H9 (cell line): ENCODE results near the gene OGG1. TPM values are rescaled to one million over a fixed set of nuclear protein-coding genes. Genes with fewer than 3 reads are reported as not detected.

Experiments used
- DNase-seq: peaks from one replicate; pipeline ENCODE4 v3.0.0-alpha.2; 2017
- H2AFZ ChIP-seq: one replicate; pipeline ENCODE4 v1.6.1; 2013; ENCODE audit warnings: mild to moderate bottlenecking, low read length, control low read depth, moderate library complexity
- H2AK5ac ChIP-seq: 2 replicates; pipeline ENCODE4 v1.6.1; 2013; ENCODE audit warnings: low read length, control low read depth, mixed read lengths; ENCODE audit not compliant: insufficient read length
- H2BK120ac ChIP-seq: one replicate; pipeline ENCODE4 v1.6.1; 2013; ENCODE audit warnings: low read depth, mild to moderate bottlenecking, low read length, control low read depth, inconsistent platforms; ENCODE audit not compliant: poor library complexity, severe bottlenecking
- H2BK12ac ChIP-seq: 2 replicates; pipeline ENCODE4 v1.6.1; 2013; ENCODE audit warnings: low read length, control low read depth, mixed read lengths, low read depth; ENCODE audit not compliant: insufficient read length
- H2BK15ac ChIP-seq: 2 replicates; pipeline ENCODE4 v1.6.1; 2013; ENCODE audit warnings: low read depth, low read length, control low read depth
- H2BK20ac ChIP-seq: one replicate; pipeline ENCODE4 v1.6.1; 2013; ENCODE audit warnings: low read depth, mild to moderate bottlenecking, low read length, control low read depth, inconsistent platforms; ENCODE audit not compliant: poor library complexity, severe bottlenecking
- H2BK5ac ChIP-seq: 2 replicates; pipeline ENCODE4 v1.6.1; 2013; ENCODE audit warnings: low read length, control low read depth, mixed read lengths; ENCODE audit not compliant: insufficient read length
- H3K14ac ChIP-seq: 2 replicates; pipeline ENCODE4 v1.6.1; 2013; ENCODE audit warnings: low read length, control low read depth; ENCODE audit not compliant: insufficient read depth
- H3K18ac ChIP-seq: 2 replicates; pipeline ENCODE4 v1.6.1; 2013; ENCODE audit warnings: low read depth, mild to moderate bottlenecking, mixed read lengths, low read length, control low read depth; ENCODE audit not compliant: insufficient read length
- H3K23ac ChIP-seq: 2 replicates; pipeline ENCODE4 v1.6.1; 2013; ENCODE audit warnings: low read length, control low read depth, mixed read lengths, low read depth; ENCODE audit not compliant: insufficient read length
- H3K23me2 ChIP-seq: 2 replicates; pipeline ENCODE4 v1.6.1; 2013; ENCODE audit warnings: low read depth, mild to moderate bottlenecking, mixed read lengths, low read length, control low read depth; ENCODE audit not compliant: insufficient read length, poor library complexity, severe bottlenecking
- H3K27ac ChIP-seq: 2 replicates; pipeline ENCODE4 v1.5.1; 2013; ENCODE audit warnings: low read length, control low read depth, mixed read lengths, low read depth; ENCODE audit not compliant: insufficient read length
- H3K27me3 ChIP-seq: 2 replicates; pipeline ENCODE4 v1.6.1; 2013; ENCODE audit warnings: low read length, control low read depth, inconsistent platforms; ENCODE audit not compliant: insufficient read depth
- H3K4ac ChIP-seq: 2 replicates; pipeline ENCODE4 v1.6.1; 2013; ENCODE audit warnings: low read depth, mild to moderate bottlenecking, control low read depth, inconsistent platforms, low read length, moderate library complexity
- H3K4me1 ChIP-seq: 2 replicates; pipeline ENCODE4 v1.6.1; 2013; ENCODE audit warnings: low read length, control low read depth, inconsistent platforms; ENCODE audit not compliant: insufficient read depth
- H3K4me2 ChIP-seq: 2 replicates; pipeline ENCODE4 v1.6.1; 2013; ENCODE audit warnings: low read length, control low read depth, mixed read lengths; ENCODE audit not compliant: insufficient read length, insufficient read depth
- H3K56ac ChIP-seq: 2 replicates; pipeline ENCODE4 v1.6.1; 2013; ENCODE audit warnings: low read depth, mild to moderate bottlenecking, mixed read lengths, low read length, control low read depth; ENCODE audit not compliant: insufficient read length
- H3K79me1 ChIP-seq: 2 replicates; pipeline ENCODE4 v1.6.1; 2013; ENCODE audit warnings: low read depth, mild to moderate bottlenecking, moderate library complexity, low read length, control low read depth, inconsistent platforms; ENCODE audit not compliant: insufficient read depth, poor library complexity, severe bottlenecking
- H3K79me2 ChIP-seq: 2 replicates; pipeline ENCODE4 v1.6.1; 2013; ENCODE audit warnings: low read length, control low read depth, inconsistent platforms; ENCODE audit not compliant: insufficient read depth
- H3K9ac ChIP-seq: 2 replicates; pipeline ENCODE4 v1.6.1; 2013; ENCODE audit warnings: low read length, control low read depth, mixed read lengths; ENCODE audit not compliant: insufficient read length; ENCODE audit errors: extremely low read depth
- H3K9me3 ChIP-seq: one replicate; pipeline ENCODE4 v1.6.1; 2013; ENCODE audit warnings: low read depth, low read length, inconsistent platforms; ENCODE audit not compliant: control insufficient read depth
- H3T11ph ChIP-seq: one replicate; pipeline ENCODE4 v1.6.1; 2013; ENCODE audit warnings: mild to moderate bottlenecking, low read length, control low read depth, inconsistent platforms
- H4K20me1 ChIP-seq: one replicate; pipeline ENCODE4 v1.6.1; 2013; ENCODE audit not compliant: control insufficient read depth, insufficient read length, insufficient read depth
- H4K5ac ChIP-seq: 2 replicates; pipeline ENCODE4 v1.6.1; 2013; ENCODE audit warnings: low read depth, mild to moderate bottlenecking, mixed read lengths, low read length, control low read depth; ENCODE audit not compliant: insufficient read length
- H4K8ac ChIP-seq: replicated peaks from 2 replicates; pipeline ENCODE4 v1.6.1; 2013; ENCODE audit warnings: low read length, control low read depth, mixed read lengths, low read depth; ENCODE audit not compliant: insufficient read length
- H4K91ac ChIP-seq: 2 replicates; pipeline ENCODE4 v1.6.1; 2013; ENCODE audit warnings: low read depth, mild to moderate bottlenecking, moderate library complexity, mixed read lengths, low read length, control low read depth; ENCODE audit not compliant: insufficient read length
- H3K27ac Mint-ChIP-seq, 3 experiments: 2 replicates in 2 of 3; 3 replicates in 1 of 3; pipeline ENCODE4 v1.8.0; 2020 to 2021; ENCODE audit warnings: mixed read lengths in 3 of 3, mild to moderate bottlenecking in 1 of 3, moderate library complexity in 1 of 3
- H3K27me3 Mint-ChIP-seq: 2 replicates; pipeline ENCODE4 v1.8.0; 2021; ENCODE audit warnings: low read depth, mild to moderate bottlenecking, moderate library complexity, mixed read lengths
- H3K36me3 Mint-ChIP-seq, 3 experiments: 2 replicates in 2 of 3; 3 replicates in 1 of 3; pipeline ENCODE4 v1.8.0; 2020 to 2021; ENCODE audit warnings: low read depth in 3 of 3, mixed read lengths in 3 of 3; ENCODE audit not compliant: insufficient read depth in 1 of 3
- H3K4me1 Mint-ChIP-seq, 2 experiments: 2 replicates each; pipeline ENCODE4 v1.8.0; 2020; ENCODE audit warnings: mixed read lengths in 2 of 2
- H3K4me3 Mint-ChIP-seq, 2 experiments: 2 replicates in 1 of 2; 3 replicates in 1 of 2; pipeline ENCODE4 v1.8.0; 2020 to 2021; ENCODE audit warnings: mild to moderate bottlenecking in 2 of 2, mixed read lengths in 2 of 2, moderate library complexity in 1 of 2
- H3K9me3 Mint-ChIP-seq, 2 experiments: 2 replicates in 1 of 2; 3 replicates in 1 of 2; pipeline ENCODE4 v1.8.0; 2020; ENCODE audit warnings: mild to moderate bottlenecking in 2 of 2, mixed read lengths in 2 of 2, moderate library complexity in 1 of 2
- CTCF ChIP-seq: fragments of 200-600 bp; sonication (generic); conservative IDR thresholded peaks from 3 replicates; pipeline ENCODE4 v1.8.0; 2021; ENCODE audit warnings: antibody characterized with exemption, mild to moderate bottlenecking
- WGBS: extraction: QIAGEN DNeasy Blood & Tissue Kit; methylation state at CpG from one replicate; pipeline ENCODE4 v1.1.7; 2013; ENCODE audit warnings: missing lambda C conversion rate, low lambda C conversion rate, mixed read lengths; ENCODE audit not compliant: insufficient read length; ENCODE audit errors: extremely low coverage; 5-methylcytosine and 5-hydroxymethylcytosine counted together
- total RNA-seq: library from RNA; stranded (reverse); gene quantifications from 2 replicates; pipeline ENCODE4 v1.2.1, GENCODE V29; 2021

OGG1 gene
- total RNA-seq, 1 experiment from 2014 or later, result 43.4 TPM

- Histone ChIP-seq H2BK20ac (no peak overlapping the region), H4K20me1 (no peaks in the 10 kb centered on the region), H3K9me3 (no peaks in the 10 kb centered on the region), H3K23me2 (no peaks in the 10 kb centered on the region), H3K4ac (no peak overlapping the region), H4K91ac (no peak overlapping the region), H3K79me1 (no peaks in the 10 kb centered on the region), H4K8ac (no peak overlapping the region), H2BK5ac (no peak overlapping the region), H2BK15ac (no peak overlapping the region), H2BK120ac (no peak overlapping the region), H3K9ac (no peak overlapping the region), H3K4me2 (no peak overlapping the region), H2AK5ac (no peak overlapping the region), H3K18ac (no peak overlapping the region), H3K27me3 (no peaks in the 10 kb centered on the region), H3K14ac (no peak overlapping the region), H4K5ac (no peak overlapping the region), H3T11ph (no peak overlapping the region), H2AFZ (no peak overlapping the region), H3K79me2 (no peaks in the 10 kb centered on the region), H3K27ac (no peak overlapping the region), H3K56ac (no peak overlapping the region), H3K23ac (no peak overlapping the region), H3K4me1 (no peaks in the 10 kb centered on the region), H2BK12ac (no peak overlapping the region)
- H3K4me3 Mint-ChIP-seq, result no peak overlapping the region
- TF ChIP-seq CTCF, result no peak
- WGBS, result no CpG with 5 or more reads among the region's 4 CpGs
- H3K27ac Mint-ChIP-seq, result no peak overlapping the region
- no peak for DNase-seq
- peaks cover 1% of the 10 kb centered on the region for H3K27me3 Mint-ChIP-seq
- no peaks in the 10 kb centered on the region for H3K9me3 Mint-ChIP-seq
- H3K4me1 Mint-ChIP-seq, result peaks cover 7 to 8% of the 10 kb centered on the region in 2 experiments; a peak in 3 of 4 replicates
- H3K36me3 Mint-ChIP-seq, result peaks cover 16 to 54% (median 49%) of the 10 kb centered on the region in 3 experiments; a peak in 6 of 7 replicates
Measured at GRCh38 chr3:9780910-9781309, 31.2 kb downstream of the OGG1 start.
